H1 (cell line): ENCODE measurements around the gene KRTAP10-12. TPM values are rescaled to one million over a fixed set of nuclear protein-coding genes. Genes with fewer than 3 reads are reported as not detected.

Source experiments
- ASH2L ChIP-seq: fragments of 200-600, 300-600 bp; sonication (generic); IDR thresholded peaks from one replicate; pipeline ENCODE4 v1.7.1; 2017; ENCODE audit warnings: low read length
- ATF3 ChIP-seq: IDR thresholded peaks from 2 replicates; pipeline ENCODE4 v1.6.1; 2011; ENCODE audit warnings: low read depth, mild to moderate bottlenecking, low read length; ENCODE audit not compliant: insufficient read depth
- E2F6 ChIP-seq: IDR thresholded peaks from 2 replicates; pipeline ENCODE4 v1.6.1; 2012; ENCODE audit warnings: inconsistent platforms
- EZH2 ChIP-seq: fragments of 200-600 bp; sonication (generic); IDR thresholded peaks from 2 replicates; pipeline ENCODE4 v1.7.1; 2012; ENCODE audit warnings: low read depth, mild to moderate bottlenecking, moderate library complexity, low read length, inconsistent platforms; ENCODE audit not compliant: severe bottlenecking
- MAFK ChIP-seq: IDR thresholded peaks from 2 replicates; pipeline ENCODE4 v1.6.1; 2012; ENCODE audit warnings: low read depth, mild to moderate bottlenecking, improper control_type of control experiment, low read length
- POLR2A ChIP-seq, 2 experiments: IDR thresholded peaks; 1 replicate in 1 of 2; 2 replicates in 1 of 2; pipeline ENCODE4 v1.6.1; 2011; ENCODE audit warnings: low read depth in 2 of 2, low read length in 2 of 2, mild to moderate bottlenecking in 2 of 2; ENCODE audit errors: control extremely low read depth in 1 of 2
- SP4 ChIP-seq: IDR thresholded peaks from 2 replicates; pipeline ENCODE4 v1.6.1; 2012; ENCODE audit warnings: low read length, inconsistent platforms
- TEAD4 ChIP-seq: IDR thresholded peaks from 2 replicates; pipeline ENCODE4 v1.6.1; 2012; ENCODE audit warnings: low read depth, low read length, inconsistent platforms, mixed read lengths
- polyA plus RNA-seq, 7 experiments: library from polyadenylated mRNA; depleted of rRNA in 3 of 7; stranded (reverse) in 5 of 7; unstranded in 2 of 7; fragments of >200 nt in 5 of 7; fragments of 200-250 nt in 2 of 7; gene quantifications; 1 replicate in 5 of 7; 2 replicates in 1 of 7; 4 replicates in 1 of 7; pipeline versions ENCODE4 v1.2.1 to v1.2.3, GENCODE V29; 2011 to 2013; ENCODE audit warnings: missing spikeins in 2 of 7, mixed read lengths in 2 of 7
- total RNA-seq: library from RNA; stranded (reverse); fragmentation: NEBNext Ultra II Directional; extraction: Animal tissue kit (Norgen Biotek cat#: 25700); gene quantifications from 2 replicates; pipeline ENCODE4 v1.2.1, GENCODE V29; 2021

KRTAP10-12 gene
- total and polyA plus RNA-seq, 2 of the 8 experiments (the other 6 are each of a cell fraction or from before 2014, with no cell fraction given): not detected

- no peak for TF ChIP-seq ATF3
- TF ChIP-seq E2F6: no peak
- no peak for TF ChIP-seq EZH2
- TF ChIP-seq ASH2L: no peak
- no peak for TF ChIP-seq SP4
- TF ChIP-seq POLR2A (IDR thresholded peaks at IDR 0.05; ENCODE audit: control extremely low read depth in 1 of 2, low read depth in 2 of 2, low read length in 2 of 2): no peak
- no peak for TF ChIP-seq MAFK
- TF ChIP-seq TEAD4: peak; percentile 90
These were observed 21.6 kb downstream of the KRTAP10-12 start (continued) for GRCh38 chr21:44718571-44718970.
